Measurements from ENCODE around the gene DOCK2. TPM values are rescaled to one million over a fixed set of nuclear protein-coding genes. Genes with fewer than 3 reads are reported as not detected.

Gene DOCK2
- total and polyA plus RNA-seq, 7 donors, result 2.3 to 21.1 (median 12.5) TPM

GRCh38 chr5:169627551-169627950 lies 9.5 kb upstream of the DOCK2 start:
- DNase-seq, result no peak
- intact Hi-C loops (cut with DNase I), result no loop called here
- Histone ChIP-seq H3K4me3 (no peak overlapping the region), H3K36me3 (no peaks in the 10 kb centered on the region), H3K4me1 (no peaks in the 10 kb centered on the region), H3K27me3 (no peaks in the 10 kb centered on the region), H3K27ac (no peak overlapping the region), H3K9me3 (peaks cover 0 to 2% (median 0%) of the 10 kb centered on the region in 4 donors)
- WGBS, 2 donors, result 71 to 86% methylated on average over 3 of the region's 3 CpGs
- TF ChIP-seq EP300 (IDR thresholded peaks at IDR 0.05), result no peak

- H3K4me1 ChIP-seq, result no peaks in the 10 kb centered on the region
- no peak for DNase-seq
- 69 to 86% methylated on average over 2 of the region's 2 CpGs for WGBS, 2 donors
- no peak for TF ChIP-seq EP300 (IDR thresholded peaks at IDR 0.05)
- no peaks in the 10 kb centered on the region for H3K27me3 ChIP-seq
- no peak overlapping the region for H3K27ac ChIP-seq
- H3K36me3 ChIP-seq, result no peaks in the 10 kb centered on the region
- no peak overlapping the region for H3K4me3 ChIP-seq
- intact Hi-C loops (cut with DNase I), result no loop called here
- H3K9me3 ChIP-seq, result no peaks in the 10 kb centered on the region
Observed at GRCh38 chr5:169628892-169629291, 8.2 kb upstream of the DOCK2 start.

- Histone ChIP-seq H3K27me3 (no peaks in the 10 kb centered on the region), H3K4me3 (no peak overlapping the region), H3K9me3 (no peaks in the 10 kb centered on the region), H3K4me1 (no peaks in the 10 kb centered on the region), H3K27ac (no peak overlapping the region), H3K36me3 (no peaks in the 10 kb centered on the region)
- 72 to 79% methylated on average over 6 of the region's 6 CpGs for WGBS, 2 donors
- intact Hi-C loops (cut with DNase I), result no loop called here
- DNase-seq, result no peak
- TF ChIP-seq POLR2A (IDR thresholded peaks at IDR 0.05), result no peak
- TF ChIP-seq CTCF (IDR thresholded peaks at IDR 0.05), result no peak
- TF ChIP-seq EP300 (IDR thresholded peaks at IDR 0.05), result no peak
- TF ChIP-seq POLR2AphosphoS5 (IDR thresholded peaks at IDR 0.05), result no peak
Observed at GRCh38 chr5:169629847-169630548, 7.1 kb upstream of the DOCK2 start.

- no peak for TF ChIP-seq EP300 (IDR thresholded peaks at IDR 0.05)
- no peak for TF ChIP-seq CTCF (IDR thresholded peaks at IDR 0.05)
- TF ChIP-seq POLR2A (IDR thresholded peaks at IDR 0.05), result no peak
- TF ChIP-seq POLR2AphosphoS5 (IDR thresholded peaks at IDR 0.05), result no peak
Observed at GRCh38 chr5:169631360-169631759, 5.7 kb upstream of the DOCK2 start.

GRCh38 chr5:169632946-169633345 lies 4.1 kb upstream of the DOCK2 start:
- TF ChIP-seq EP300 (IDR thresholded peaks at IDR 0.05), result no peak
- TF ChIP-seq POLR2AphosphoS5 (IDR thresholded peaks at IDR 0.05), result no peak
- TF ChIP-seq POLR2A (IDR thresholded peaks at IDR 0.05), result no peak
- TF ChIP-seq CTCF (IDR thresholded peaks at IDR 0.05), result no peak
- Histone ChIP-seq H3K27me3 (peaks cover 5 to 22% (median 10%) of the 10 kb centered on the region in 3 donors), H3K27ac (no peak overlapping the region), H3K9me3 (no peaks in the 10 kb centered on the region), H3K4me1 (peaks cover 0 to 6% (median 5%) of the 10 kb centered on the region in 4 donors), H3K4me3 (no peak overlapping the region), H3K36me3 (no peaks in the 10 kb centered on the region)
- 82 to 85% methylated on average over 1 of the region's 1 CpG for WGBS, 2 donors
- DNase-seq, result no peak
- intact Hi-C loops (cut with DNase I), result no loop called here

More at GRCh38 chr5:169631360-169631759, 5.7 kb upstream of the DOCK2 start:
- H3K4me1 ChIP-seq, result no peaks in the 10 kb centered on the region
- H3K4me3 ChIP-seq, result no peak overlapping the region
- H3K9me3 ChIP-seq, result no peaks in the 10 kb centered on the region
- intact Hi-C loops (cut with DNase I), result no loop called here
- H3K27me3 ChIP-seq, result peaks cover 0 to 6% (median 0%) of the 10 kb centered on the region in 3 donors
- DNase-seq, result no peak
- H3K36me3 ChIP-seq, result no peaks in the 10 kb centered on the region
- 86 to 88% methylated on average over 4 of the region's 4 CpGs for WGBS, 2 donors
- H3K27ac ChIP-seq, result no peak overlapping the region

GRCh38 chr5:169634606-169635005 lies 2.5 kb upstream of the DOCK2 start:
- Histone ChIP-seq H3K4me1 (peaks cover 0 to 6% (median 5%) of the 10 kb centered on the region in 4 donors), H3K4me3 (no peak overlapping the region), H3K36me3 (no peaks in the 10 kb centered on the region), H3K27ac (no peak overlapping the region), H3K9me3 (no peaks in the 10 kb centered on the region), H3K27me3 (peaks cover 5 to 22% (median 10%) of the 10 kb centered on the region in 3 donors)
- TF ChIP-seq POLR2AphosphoS5 (IDR thresholded peaks at IDR 0.05) (no peak), CTCF (IDR thresholded peaks at IDR 0.05) (no peak), POLR2A (IDR thresholded peaks at IDR 0.05) (no peak), EP300 (IDR thresholded peaks at IDR 0.05) (no peak)
- WGBS, 2 donors, result 82 to 88% methylated on average over 1 of the region's 1 CpG
- intact Hi-C loops (cut with DNase I), result no loop called here
- DNase-seq, result no peak
